ENCODE data around the gene PTCHD1.
A peak's percentile ranks its signal among the peaks of the same experiment; 100 is the strongest.

PTCHD1 gene

GRCh38 chrX:23311731-23312130 is 22.9 kb upstream of the PTCHD1 start:
- DNase-seq (ENCODE audit: low read depth) = no peak
- no peak for TF ChIP-seq CTCF (IDR thresholded peaks at IDR 0.05; ENCODE audit: low read depth, low read length, missing control alignments)
- no peak overlapping the region for H3K4me3 ChIP-seq (ENCODE audit: low read depth, low read length)

- no peak overlapping the region for H3K4me3 ChIP-seq (ENCODE audit: low read depth, low read length)
- TF ChIP-seq CTCF (IDR thresholded peaks at IDR 0.05; ENCODE audit: low read depth, low read length, missing control alignments) = no peak
- DNase-seq (ENCODE audit: low read depth) = no peak
These were observed 22.5 kb upstream of the PTCHD1 start for GRCh38 chrX:23312136-23312535.

GRCh38 chrX:23317799-23318724 is 16.6 kb upstream of the PTCHD1 start:
- peak; percentile 91 for TF ChIP-seq CTCF (IDR thresholded peaks at IDR 0.05; ENCODE audit: low read depth, low read length, missing control alignments)
- no peak overlapping the region for H3K4me3 ChIP-seq (ENCODE audit: low read depth, low read length)
- DNase-seq (ENCODE audit: low read depth) = no peak

GRCh38 chrX:23327104-23327503 is 7.5 kb upstream of the PTCHD1 start:
- no peak for TF ChIP-seq CTCF (IDR thresholded peaks at IDR 0.05; ENCODE audit: low read depth, low read length, missing control alignments)
- H3K4me3 ChIP-seq (ENCODE audit: low read depth, low read length) = no peak overlapping the region
- no peak for DNase-seq (ENCODE audit: low read depth)

- TF ChIP-seq CTCF (IDR thresholded peaks at IDR 0.05; ENCODE audit: low read depth, low read length, missing control alignments) = no peak
These were observed 2.9 kb upstream of the PTCHD1 start for GRCh38 chrX:23331701-23332100.

GRCh38 chrX:23332101-23332887 is 2.4 kb upstream of the PTCHD1 start:
- H3K4me3 ChIP-seq (ENCODE audit: low read depth, low read length) = no peak overlapping the region
- DNase-seq (ENCODE audit: low read depth) = no peak
- no peak for TF ChIP-seq CTCF (IDR thresholded peaks at IDR 0.05; ENCODE audit: low read depth, low read length, missing control alignments)

More at GRCh38 chrX:23331701-23332100, 2.9 kb upstream of the PTCHD1 start:
- no peak overlapping the region for H3K4me3 ChIP-seq (ENCODE audit: low read depth, low read length)
- no peak for DNase-seq (ENCODE audit: low read depth)
